DMS53 treated with DMSO at 0.1 percent for 48 hours (cell line): ENCODE data around the gene CAMSAP2.

Experiments used
- DNase-seq: peaks from one replicate; lab custom pipeline; 2025; ENCODE audit not compliant: unreplicated experiment; lab: John Stamatoyannopoulos, UW

The CAMSAP2 gene

DNA sequence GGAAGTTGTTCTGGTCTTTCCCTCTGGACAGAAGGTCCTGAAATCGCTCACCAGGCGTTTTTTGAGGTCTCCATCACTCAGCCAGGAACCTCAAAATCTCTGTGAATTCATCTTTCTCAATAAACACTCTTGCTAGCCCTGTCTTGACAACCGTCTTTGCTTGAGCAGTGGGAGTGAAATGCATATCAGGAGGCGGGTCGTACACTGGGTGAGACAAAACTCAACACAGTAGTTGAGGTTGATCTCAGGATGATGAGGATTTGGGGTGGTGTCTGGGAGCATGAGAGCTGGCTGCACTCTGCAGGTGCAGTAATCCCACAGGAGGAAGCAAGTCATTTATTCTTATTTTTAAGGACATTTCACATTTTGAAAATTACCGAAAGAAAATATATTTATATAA, 136.0 kb downstream of the CAMSAP2 start:
- no peak for DNase-seq

- DNase-seq = no peak
Observed at GRCh38 chr1:200875416-200875815, 136.7 kb downstream of the CAMSAP2 start.

DNA sequence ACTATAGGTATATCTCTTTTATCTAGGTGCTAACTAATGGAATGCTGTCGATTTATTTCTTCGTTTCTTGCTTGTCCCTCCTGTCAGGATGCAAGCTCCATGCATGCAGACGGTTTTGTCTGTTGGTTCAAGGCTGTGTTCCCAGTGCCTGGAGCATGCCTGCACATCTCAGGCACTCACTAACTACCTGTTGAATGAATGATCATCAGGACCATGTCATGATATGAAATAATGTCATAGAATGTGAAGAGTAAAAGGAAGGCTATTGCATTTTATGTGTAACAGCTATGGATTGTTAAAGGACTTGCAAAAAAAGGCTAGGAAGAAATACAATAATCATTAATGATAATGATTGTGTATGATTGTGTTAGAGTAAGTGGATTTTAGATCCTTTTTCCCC, 138.3 kb downstream of the CAMSAP2 start:
- DNase-seq = no peak

- DNase-seq = no peak
Observed at GRCh38 chr1:200877839-200878551, 139.3 kb downstream of the CAMSAP2 start.

GRCh38 chr1:200880212-200880611, 141.5 kb downstream of the CAMSAP2 start:
- DNase-seq = no peak

DNA sequence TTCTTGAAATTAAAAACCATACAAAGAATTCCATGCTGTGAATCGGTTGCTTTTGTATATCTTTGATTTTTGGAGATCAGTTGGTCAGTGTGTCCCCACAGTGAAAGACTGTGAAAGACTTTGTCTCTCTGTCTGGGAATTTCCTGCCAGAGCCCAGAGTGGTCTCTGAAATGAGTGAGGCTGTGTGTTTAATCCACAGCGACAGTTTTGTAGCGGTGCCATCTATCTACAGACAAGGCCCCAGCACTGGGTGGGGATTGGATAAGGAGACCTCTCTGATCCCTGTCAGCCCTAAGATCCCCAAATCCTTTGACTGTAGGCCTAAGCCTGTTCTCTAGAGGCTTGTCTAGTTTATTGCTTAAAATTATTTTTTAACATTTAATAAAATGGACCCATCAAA, 144.4 kb downstream of the CAMSAP2 start:
- no peak for DNase-seq

GRCh38 chr1:200885623-200886402, 147.1 kb downstream of the CAMSAP2 start:
- no peak for DNase-seq

DNA sequence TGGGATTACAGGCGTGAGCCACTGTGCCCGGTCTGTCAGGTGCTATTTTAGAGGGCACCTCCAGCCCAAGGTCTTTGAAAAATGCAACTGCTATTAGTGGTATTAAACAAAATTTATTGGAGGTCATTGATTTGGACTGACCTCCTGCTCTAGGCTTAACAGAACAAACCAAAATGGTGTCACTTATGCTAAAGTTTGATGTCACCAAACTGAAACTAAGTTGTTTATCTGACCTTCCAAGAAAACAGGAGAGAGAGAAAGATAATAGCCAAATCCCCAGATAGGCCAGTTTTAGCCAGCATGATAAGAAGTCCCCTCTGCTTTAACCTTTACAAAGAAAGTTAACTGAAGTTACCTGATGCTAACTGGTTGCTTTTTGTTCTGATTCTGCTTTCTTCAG, 147.9 kb downstream of the CAMSAP2 start:
- DNase-seq = no peak

DNA sequence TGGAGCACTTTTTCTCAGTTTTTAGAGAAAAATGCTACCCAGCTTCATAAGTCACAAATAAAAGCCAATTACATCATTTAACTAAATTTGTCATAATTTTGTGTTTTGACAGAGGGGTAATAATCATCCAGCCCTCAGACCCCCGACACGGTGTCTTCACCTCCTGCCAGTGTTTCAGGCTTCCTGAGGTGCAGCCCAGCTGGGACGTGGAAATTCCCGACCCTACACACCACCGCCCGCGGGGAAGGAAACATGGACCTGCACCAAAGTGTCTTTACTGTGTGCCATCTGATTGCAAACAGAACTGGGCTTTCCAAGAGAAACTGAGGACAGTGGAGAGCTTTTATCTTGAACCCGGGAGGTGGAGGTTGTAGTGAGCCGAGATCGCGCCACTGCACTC, 148.3 kb downstream of the CAMSAP2 start:
- no peak for DNase-seq

GRCh38 chr1:200887772-200888348, 149.2 kb downstream of the CAMSAP2 start:
- DNase-seq = no peak

DNA sequence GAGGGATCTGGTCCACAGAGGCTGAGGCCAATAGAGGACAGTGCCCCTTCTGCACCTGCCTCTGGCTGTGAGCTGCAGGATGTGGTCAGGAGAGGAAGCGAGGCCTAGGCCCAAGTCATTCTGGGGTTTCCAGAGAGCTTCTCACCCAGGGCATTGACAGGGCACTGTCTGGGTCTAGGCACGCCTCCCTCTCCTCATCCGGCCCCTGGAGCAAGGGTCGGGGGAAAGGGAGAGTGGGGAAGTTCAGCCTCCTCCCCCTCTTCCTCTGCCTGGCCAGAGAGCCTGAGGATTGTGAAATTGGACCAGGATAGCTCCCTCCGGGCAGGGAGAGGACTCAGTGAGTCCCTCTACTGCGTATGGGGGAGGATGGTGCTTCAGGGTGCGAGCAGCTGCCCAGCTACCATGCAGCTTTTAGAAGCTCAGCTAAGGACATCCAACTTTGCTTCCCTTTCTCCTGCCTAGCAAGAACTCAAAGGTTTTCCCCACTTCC, 149.7 kb downstream of the CAMSAP2 start:
- DNase-seq = no peak

DNA sequence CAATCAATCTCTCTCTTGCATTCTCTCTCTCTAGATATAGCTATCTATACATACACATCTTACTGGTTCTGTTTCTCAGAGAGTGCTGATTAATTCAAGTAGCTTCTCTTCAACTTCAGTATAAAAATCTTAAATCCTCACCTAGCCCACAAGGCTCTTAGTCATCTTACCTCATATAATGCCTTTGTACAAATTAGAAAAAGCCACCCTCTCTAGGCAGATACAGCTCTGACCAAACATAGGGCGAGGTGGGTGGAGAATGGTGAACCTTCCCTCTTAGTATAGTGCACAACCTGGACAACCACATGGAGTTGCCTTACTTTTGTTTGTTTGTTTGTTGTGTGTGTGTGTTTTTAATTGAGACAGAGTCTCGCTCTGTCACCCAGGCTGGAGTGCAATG, 150.9 kb downstream of the CAMSAP2 start:
- DNase-seq = no peak

DNA sequence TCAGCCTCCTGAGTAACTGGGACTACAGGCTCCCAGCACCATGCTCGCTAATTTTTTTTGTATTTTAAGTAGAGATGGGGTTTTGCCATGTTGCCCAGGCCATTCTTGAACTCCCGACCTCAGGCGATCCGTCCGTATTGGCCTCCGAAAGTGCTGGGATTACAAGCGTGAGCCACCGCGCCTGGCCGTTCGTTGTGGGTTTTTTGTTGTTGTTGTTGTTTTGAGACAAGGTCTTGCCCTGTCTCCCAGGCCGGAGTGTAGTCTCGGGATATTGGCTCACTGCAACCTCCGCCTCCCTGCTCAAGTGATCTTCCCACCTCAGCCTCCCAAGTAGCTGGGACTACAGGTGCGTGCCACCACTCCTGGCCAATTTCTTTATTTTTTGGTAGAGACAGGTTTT, 151.3 kb downstream of the CAMSAP2 start:
- DNase-seq = no peak

DNA sequence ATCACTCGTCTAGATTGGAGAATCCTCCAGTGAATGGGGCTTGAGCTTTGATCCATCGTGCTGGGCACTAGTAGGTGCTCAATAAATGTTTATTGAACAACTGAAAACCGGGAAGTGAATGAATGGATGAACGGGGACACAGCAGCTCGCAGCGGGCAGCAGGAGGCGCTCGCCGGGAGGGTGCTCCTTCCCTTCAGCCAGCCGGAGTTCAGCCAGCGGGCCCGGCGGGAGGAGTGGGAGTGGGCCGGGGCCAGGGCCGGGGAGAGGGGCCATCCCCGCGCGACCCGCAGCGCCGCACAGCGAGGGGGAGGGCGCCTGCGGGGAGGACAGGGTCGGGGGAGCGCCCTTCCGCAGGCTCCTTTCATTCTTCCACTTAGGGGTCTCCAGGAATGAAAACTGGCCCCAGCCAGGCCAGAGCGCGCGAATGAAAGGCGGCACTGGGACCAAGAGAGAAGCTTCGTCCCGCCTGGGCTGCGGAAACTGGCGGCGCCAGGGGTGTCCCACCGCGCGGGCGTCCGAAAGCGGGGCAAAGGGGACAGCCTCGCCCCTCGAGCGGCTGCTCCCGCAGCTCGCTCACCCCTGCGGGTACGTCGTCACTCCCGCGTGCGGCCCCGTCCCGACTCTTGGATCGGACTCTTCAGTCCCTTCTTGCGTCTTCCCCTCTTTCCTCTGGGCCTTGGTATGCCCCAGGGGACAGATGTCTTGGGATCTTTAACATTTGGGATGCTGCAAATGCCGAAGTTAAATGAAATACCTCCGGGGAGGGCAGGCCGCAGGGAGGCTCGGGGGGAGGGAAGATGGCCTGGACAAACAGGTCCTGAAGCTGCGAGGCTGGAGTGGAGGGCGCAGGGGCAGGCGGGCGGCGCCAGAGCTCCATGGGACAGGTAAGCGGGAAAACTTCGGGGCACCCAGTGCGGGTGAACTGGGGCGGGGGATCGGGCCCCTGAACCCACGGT, 152.4 kb downstream of the CAMSAP2 start:
- peak; percentile 52 for DNase-seq

DNA sequence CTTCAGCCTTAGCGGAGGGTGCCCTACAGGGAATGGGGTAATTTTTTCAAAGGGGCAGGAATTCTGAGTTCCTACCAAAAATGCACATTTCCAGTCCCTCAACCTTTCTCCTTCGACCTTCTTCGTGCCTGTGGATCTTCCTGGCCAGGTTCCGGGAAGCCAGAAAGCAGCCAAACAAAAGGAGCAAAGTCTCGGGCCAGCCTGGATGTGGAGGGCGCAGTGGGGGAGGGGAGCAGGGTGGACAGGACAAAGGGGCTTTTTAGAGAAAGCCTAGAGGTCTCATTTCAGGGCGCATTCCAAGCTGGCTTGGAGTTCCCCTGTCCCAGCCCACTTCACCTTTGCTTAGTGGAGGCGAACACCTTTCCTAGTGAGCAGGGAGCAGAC, 153.1 kb downstream of the CAMSAP2 start:
- no peak for DNase-seq

GRCh38 chr1:200892546-200892945, 153.9 kb downstream of the CAMSAP2 start:
- DNase-seq = no peak

GRCh38 chr1:200892958-200893357, 154.3 kb downstream of the CAMSAP2 start:
- no peak for DNase-seq

DNA sequence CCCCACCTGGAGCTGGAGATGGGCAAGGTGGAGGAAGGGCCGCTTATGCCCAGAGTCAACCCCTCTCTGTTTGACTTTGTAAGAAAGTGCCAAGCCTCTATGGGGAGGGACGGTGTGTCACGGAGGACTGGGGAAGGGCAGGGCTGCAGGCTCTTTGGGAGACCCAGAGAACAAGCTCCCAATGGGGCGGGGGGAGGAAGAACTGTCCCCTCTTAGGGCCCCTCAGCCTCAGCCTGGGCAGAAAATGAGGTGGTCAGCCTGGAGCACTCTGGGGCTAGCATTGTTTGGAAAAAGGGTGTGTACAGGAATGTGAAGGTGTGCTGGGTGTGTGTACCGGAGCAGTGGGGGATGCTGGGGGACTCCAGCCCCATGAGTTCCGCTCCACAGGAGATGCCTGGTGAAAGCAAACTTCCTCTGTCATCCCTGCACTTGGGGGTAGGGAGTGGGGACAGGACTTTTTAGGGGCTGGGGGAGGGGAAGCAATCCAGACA, 154.8 kb downstream of the CAMSAP2 start:
- DNase-seq = no peak

GRCh38 chr1:200894712-200895442, 156.2 kb downstream of the CAMSAP2 start, which contains the start of gene INAVA:
Gene INAVA (plus strand): TSS chr1:200894900. CDS start chr1:200898401, 3,501 bp downstream.
- peak; percentile 35 for DNase-seq

GRCh38 chr1:200895443-200895789, 156.7 kb downstream of the CAMSAP2 start:
- DNase-seq = no peak
